ENCODE data around the gene SLC37A1. TPM values are rescaled to one million over a fixed set of nuclear protein-coding genes. Genes with fewer than 3 reads are reported as not detected.
"Not testable (repeated sequence)": the region's sequence is repeated elsewhere in the genome, so short reads cannot be mapped to it uniquely, and the experiment has no call there.

SLC37A1 gene
- total RNA-seq, 2 experiments from 2014 or later = 12.7 to 13.3 TPM

GRCh38 chr21:42618707-42619102 is 105.1 kb downstream of the SLC37A1 start:
- no peaks in the 10 kb centered on the region for H3K36me3 Mint-ChIP-seq (ENCODE audit: low read depth)
- DNase-seq = no peak
- CTCF ChIA-PET = no interaction called here
- H3K27ac Mint-ChIP-seq = no peak overlapping the region
- no peaks in the 10 kb centered on the region for H3K9me3 Mint-ChIP-seq
- POLR2A ChIA-PET = no interaction called here
- peaks cover under 1% of the 10 kb centered on the region for H3K4me1 Mint-ChIP-seq
- no peak overlapping the region for H3K4me3 Mint-ChIP-seq
- H3K27me3 Mint-ChIP-seq = peaks cover 35% of the 10 kb centered on the region

- Mint-ChIP-seq H3K27ac (no peak overlapping the region), H3K4me1 (no peaks in the 10 kb centered on the region), H3K4me3 (no peak overlapping the region), H3K9me3 (no peaks in the 10 kb centered on the region), H3K27me3 (peaks cover 39% of the 10 kb centered on the region), H3K36me3 (ENCODE audit: low read depth) (no peaks in the 10 kb centered on the region)
- ChIA-PET CTCF (no interaction called here), POLR2A (no interaction called here)
- no peak for DNase-seq
Observed at GRCh38 chr21:42619166-42619565, 105.5 kb downstream of the SLC37A1 start.

- CTCF ChIA-PET = no interaction called here
Observed at GRCh38 chr21:42619841-42620240, 106.2 kb downstream of the SLC37A1 start.

GRCh38 chr21:42621166-42621818 is 107.6 kb downstream of the SLC37A1 start:
- H3K27me3 Mint-ChIP-seq = peaks cover 47% of the 10 kb centered on the region
- H3K27ac Mint-ChIP-seq = no peak overlapping the region
- no peak for DNase-seq
- no peaks in the 10 kb centered on the region for H3K4me1 Mint-ChIP-seq
- no peak overlapping the region for H3K4me3 Mint-ChIP-seq
- POLR2A ChIA-PET = no interaction called here
- CTCF ChIA-PET = no interaction called here
- no peaks in the 10 kb centered on the region for H3K36me3 Mint-ChIP-seq (ENCODE audit: low read depth)
- H3K9me3 Mint-ChIP-seq = no peaks in the 10 kb centered on the region

More at GRCh38 chr21:42619841-42620240, 106.2 kb downstream of the SLC37A1 start:
- Mint-ChIP-seq H3K4me1 (no peaks in the 10 kb centered on the region), H3K36me3 (ENCODE audit: low read depth) (no peaks in the 10 kb centered on the region), H3K4me3 (no peak overlapping the region), H3K27ac (no peak overlapping the region), H3K9me3 (no peaks in the 10 kb centered on the region), H3K27me3 (peaks cover 44% of the 10 kb centered on the region)
- POLR2A ChIA-PET = no interaction called here
- no peak for DNase-seq

- no peaks in the 10 kb centered on the region for H3K9me3 Mint-ChIP-seq
- POLR2A ChIA-PET = no interaction called here
- H3K27ac Mint-ChIP-seq = no peak overlapping the region
- DNase-seq = no peak
- H3K36me3 Mint-ChIP-seq (ENCODE audit: low read depth) = no peaks in the 10 kb centered on the region
- no peaks in the 10 kb centered on the region for H3K4me1 Mint-ChIP-seq
- no peak overlapping the region for H3K4me3 Mint-ChIP-seq
- CTCF ChIA-PET = no interaction called here
- peaks cover 49% of the 10 kb centered on the region for H3K27me3 Mint-ChIP-seq
Observed at GRCh38 chr21:42621819-42622177, 108.1 kb downstream of the SLC37A1 start.

- Mint-ChIP-seq H3K4me3 (no peak overlapping the region), H3K9me3 (no peaks in the 10 kb centered on the region), H3K4me1 (no peaks in the 10 kb centered on the region), H3K27me3 (peaks cover 52% of the 10 kb centered on the region), H3K27ac (no peak overlapping the region), H3K36me3 (ENCODE audit: low read depth) (no peaks in the 10 kb centered on the region)
- DNase-seq = no peak
- ChIA-PET CTCF (no interaction called here), POLR2A (no interaction called here)
Observed at GRCh38 chr21:42622284-42622683, 108.6 kb downstream of the SLC37A1 start.

- H3K36me3 Mint-ChIP-seq (ENCODE audit: low read depth) = no peaks in the 10 kb centered on the region
- no peaks in the 10 kb centered on the region for H3K9me3 Mint-ChIP-seq
- no peak overlapping the region for H3K4me3 Mint-ChIP-seq
- ChIA-PET POLR2A (no interaction called here), CTCF (no interaction called here)
- peaks cover 46% of the 10 kb centered on the region for H3K27me3 Mint-ChIP-seq
- no peaks in the 10 kb centered on the region for H3K4me1 Mint-ChIP-seq
- no peak overlapping the region for H3K27ac Mint-ChIP-seq
- no peak for DNase-seq
Observed at GRCh38 chr21:42623694-42624093, 110.0 kb downstream of the SLC37A1 start.

- no peaks in the 10 kb centered on the region for H3K9me3 Mint-ChIP-seq
- no peaks in the 10 kb centered on the region for H3K4me1 Mint-ChIP-seq
- no peak for DNase-seq
- H3K27me3 Mint-ChIP-seq = peaks cover 40% of the 10 kb centered on the region
- H3K36me3 Mint-ChIP-seq (ENCODE audit: low read depth) = no peaks in the 10 kb centered on the region
- H3K4me3 Mint-ChIP-seq = no peak overlapping the region
- ChIA-PET POLR2A (no interaction called here), CTCF (no interaction called here)
- H3K27ac Mint-ChIP-seq = no peak overlapping the region
Observed at GRCh38 chr21:42624095-42624790, 110.6 kb downstream of the SLC37A1 start.

- H3K9me3 Mint-ChIP-seq = no peaks in the 10 kb centered on the region
- no peaks in the 10 kb centered on the region for H3K4me1 Mint-ChIP-seq
- no peak overlapping the region for H3K27ac Mint-ChIP-seq
- H3K36me3 Mint-ChIP-seq (ENCODE audit: low read depth) = no peaks in the 10 kb centered on the region
- no peak for DNase-seq
- CTCF ChIA-PET = no interaction called here
- no peak overlapping the region for H3K4me3 Mint-ChIP-seq
- POLR2A ChIA-PET = no interaction called here
- H3K27me3 Mint-ChIP-seq = peaks cover 38% of the 10 kb centered on the region
Observed at GRCh38 chr21:42624936-42625335, 111.3 kb downstream of the SLC37A1 start.

GRCh38 chr21:42626171-42626570 is 112.5 kb downstream of the SLC37A1 start:
- ChIA-PET POLR2A (no interaction called here), CTCF (no interaction called here)
- Mint-ChIP-seq H3K27ac (no peak overlapping the region), H3K9me3 (no peaks in the 10 kb centered on the region), H3K36me3 (ENCODE audit: low read depth) (no peaks in the 10 kb centered on the region), H3K27me3 (peaks cover 38% of the 10 kb centered on the region), H3K4me1 (no peaks in the 10 kb centered on the region), H3K4me3 (no peak overlapping the region)
- no peak for DNase-seq

GRCh38 chr21:42627527-42628289 is 114.1 kb downstream of the SLC37A1 start:
- no peak overlapping the region for H3K27ac Mint-ChIP-seq
- no peaks in the 10 kb centered on the region for H3K9me3 Mint-ChIP-seq
- peaks cover 28% of the 10 kb centered on the region for H3K27me3 Mint-ChIP-seq
- ChIA-PET CTCF (no interaction called here), POLR2A (no interaction called here)
- no peak overlapping the region for H3K4me3 Mint-ChIP-seq
- no peak for DNase-seq
- no peaks in the 10 kb centered on the region for H3K4me1 Mint-ChIP-seq
- H3K36me3 Mint-ChIP-seq (ENCODE audit: low read depth) = no peaks in the 10 kb centered on the region

GRCh38 chr21:42628466-42629061 is 114.9 kb downstream of the SLC37A1 start:
- POLR2A ChIA-PET; H3K36me3 Mint-ChIP-seq (ENCODE audit: low read depth); CTCF ChIA-PET; H3K4me3 Mint-ChIP-seq; DNase-seq; H3K27ac Mint-ChIP-seq; H3K4me1 Mint-ChIP-seq; H3K9me3 Mint-ChIP-seq: not testable (repeated sequence)
- peaks cover 27% of the 10 kb centered on the region for H3K27me3 Mint-ChIP-seq

GRCh38 chr21:42629933-42630589 is 116.4 kb downstream of the SLC37A1 start:
- CTCF ChIA-PET = no interaction called here
- Mint-ChIP-seq H3K36me3 (ENCODE audit: low read depth) (no peaks in the 10 kb centered on the region), H3K4me1 (no peaks in the 10 kb centered on the region), H3K27ac (no peak overlapping the region), H3K4me3 (no peak overlapping the region), H3K9me3 (no peaks in the 10 kb centered on the region), H3K27me3 (peaks cover 17% of the 10 kb centered on the region)
- POLR2A ChIA-PET = no interaction called here
- DNase-seq = no peak
